Vagina (tissue), 2 donors: ENCODE results near the gene PLA2G4A.

Experiments used
- CTCF ChIP-seq, 3 experiments: fragments of 450-650 bp in 2 of 3; fragments of 200-600 bp in 1 of 3; sonication (generic) in 1 of 3; IDR thresholded peaks; one replicate each; pipeline ENCODE4 v1.5.1; 2017 to 2019; ENCODE audit warnings: antibody characterized with exemption in 3 of 3, mild to moderate bottlenecking in 2 of 3, moderate library complexity in 2 of 3
- POLR2A ChIP-seq, 2 donors: fragments of 450-650 bp; IDR thresholded peaks; one replicate each; pipeline ENCODE4 v1.6.1; 2017; ENCODE audit warnings: antibody characterized with exemption in 2 of 2, mild to moderate bottlenecking in 2 of 2, moderate library complexity in 2 of 2
- POLR2AphosphoS5 ChIP-seq, 2 donors: sonication (generic); formaldehyde crosslinking; IDR thresholded peaks; one replicate each; pipeline ENCODE4 v1.9.0; 2017; ENCODE audit warnings: antibody characterized with exemption in 2 of 2, mild to moderate bottlenecking in 2 of 2, low read depth in 1 of 2; ENCODE audit not compliant: insufficient read depth in 1 of 2

- TF ChIP-seq POLR2A (IDR thresholded peaks at IDR 0.05) (no peak), CTCF (IDR thresholded peaks at IDR 0.05) (no peak), POLR2AphosphoS5 (IDR thresholded peaks at IDR 0.05; ENCODE audit: insufficient read depth in 1 of 2, low read depth in 1 of 2) (no peak)
Observed at GRCh38 chr1:186899577-186899976, 70.8 kb downstream of the PLA2G4A start.
